K562 (cell line): ENCODE data around the gene RHBDD1. TPM values are rescaled to one million over a fixed set of nuclear protein-coding genes. Genes with fewer than 3 reads are reported as not detected.

Source experiments
- ATAC-seq: fragments of 200-7000 bp; cut with Tn5 transposase; 3 replicates; pipeline ENCODE4 v1.9.1; 2020; ENCODE audit warnings: moderate library complexity
- BruUV-seq: library from RNA; stranded (reverse); fragments of 400-500 nt; replicated peaks from 2 replicates; lab custom pipeline; 2021; lab: Mats Ljungman, UMichigan
- CTCF ChIA-PET: fragments of 300-600 bp; formaldehyde crosslinking; extraction: SDS; loops from one replicate; lab custom pipeline; 2021; ENCODE audit warnings: low intra/inter-chr PET ratio; lab: Yijun Ruan, JAX
- POLR2A ChIA-PET: fragments of 300-600, 350-650 bp; sonication (Branson Sonifier 250); formaldehyde crosslinking; extraction: SDS; loops from one replicate; lab custom pipeline; 2021; ENCODE audit warnings: antibody characterized with exemption, inconsistent platforms; lab: Yijun Ruan, JAX
- DNase-seq, 4 experiments: peaks; one replicate each; pipeline versions ENCODE4 v3.0.0 to v3.0.0-alpha.2; 2011 to 2018; ENCODE audit warnings: low spot score in 3 of 4, mixed read lengths in 3 of 4; ENCODE audit errors: extremely low read depth in 1 of 4
- FAIRE-seq: peaks from 2 replicates; lab custom pipeline; 2011; peaks lifted over from hg19 to GRCh38; lab: Jason Lieb, UNC
- H2AFZ ChIP-seq: 2 replicates; pipeline ENCODE4 v1.6.0; 2011; ENCODE audit warnings: low read depth, low read length, control low read depth, inconsistent platforms
- H3K27ac ChIP-seq: fragments of 200-600 bp; 3 replicates; pipeline ENCODE4 v1.8.0; 2011; ENCODE audit warnings: low read depth, mild to moderate bottlenecking, control low read depth, inconsistent platforms, low read length, moderate library complexity, mixed read lengths; ENCODE audit errors: extremely low read depth
- H3K27me3 ChIP-seq, 2 experiments: fragments of 300-600 bp in 1 of 2; 2 replicates in 1 of 2; 3 replicates in 1 of 2; pipeline versions ENCODE4 v1.6.0 to v1.8.0; 2011; ENCODE audit warnings: inconsistent platforms in 2 of 2, low read length in 2 of 2, mild to moderate bottlenecking in 1 of 2, mixed read lengths in 1 of 2, moderate library complexity in 1 of 2; ENCODE audit not compliant: control insufficient read depth in 2 of 2, insufficient read depth in 2 of 2
- H3K36me3 ChIP-seq: fragments of 300-600 bp; 3 replicates; pipeline ENCODE4 v1.8.0; 2011; ENCODE audit warnings: mild to moderate bottlenecking, low read length, inconsistent platforms; ENCODE audit not compliant: control insufficient read depth, insufficient read depth
- H3K4me1 ChIP-seq, 2 experiments: fragments of 200-600 bp in 1 of 2; replicated peaks in 1 of 2; 2 replicates in 1 of 2; 3 replicates in 1 of 2; pipeline versions ENCODE4 v1.5.1 to v1.8.0; 2011; ENCODE audit warnings: inconsistent platforms in 2 of 2, low read length in 2 of 2, mild to moderate bottlenecking in 1 of 2, mixed read lengths in 1 of 2, moderate library complexity in 1 of 2; ENCODE audit not compliant: control insufficient read depth in 2 of 2, insufficient read depth in 2 of 2
- H3K4me2 ChIP-seq: 2 replicates; pipeline ENCODE4 v1.6.1; 2011; ENCODE audit warnings: low read length, control low read depth, inconsistent platforms, mixed read lengths; ENCODE audit not compliant: insufficient read depth
- H3K4me3 ChIP-seq: fragments of 200-600 bp; sonication (generic), shearing (Covaris generic); 2 replicates; pipeline ENCODE4 v1.5.1; 2016; ENCODE audit warnings: control low read depth, inconsistent platforms
- H3K79me2 ChIP-seq: fragments of 200-600 bp; 3 replicates; pipeline ENCODE4 v1.8.0; 2011; ENCODE audit warnings: low read length, inconsistent platforms; ENCODE audit not compliant: control insufficient read depth, insufficient read depth
- H3K9ac ChIP-seq, 2 experiments: 2 replicates each; pipeline versions ENCODE4 v1.6.0 to v1.6.1; 2011; ENCODE audit warnings: low read depth in 2 of 2, low read length in 2 of 2, control low read depth in 1 of 2, inconsistent platforms in 1 of 2, mild to moderate bottlenecking in 1 of 2, mixed read lengths in 1 of 2; ENCODE audit not compliant: insufficient read depth in 1 of 2
- H3K9me1 ChIP-seq: one replicate; pipeline ENCODE4 v1.6.0; 2011; ENCODE audit warnings: inconsistent platforms, mild to moderate bottlenecking, low read length, moderate library complexity; ENCODE audit not compliant: control insufficient read depth, insufficient read depth
- H3K9me3 ChIP-seq: replicated peaks from 2 replicates; pipeline ENCODE4 v1.5.1; 2011; ENCODE audit warnings: low read depth, low read length, inconsistent platforms; ENCODE audit not compliant: control insufficient read depth, insufficient read depth
- H4K20me1 ChIP-seq: replicated peaks from 2 replicates; pipeline ENCODE4 v1.6.1; 2011; ENCODE audit warnings: low read length, inconsistent platforms, mixed read lengths; ENCODE audit not compliant: control insufficient read depth, insufficient read depth
- CBFA2T3 ChIP-seq: fragments of 450-650 bp; IDR thresholded peaks from 2 replicates; pipeline ENCODE4 v1.6.1; 2017
- GATA2 ChIP-seq: sonication (generic); formaldehyde crosslinking; IDR thresholded peaks from 2 replicates; pipeline ENCODE4 v1.4.0; 2020; ENCODE audit warnings: mild to moderate bottlenecking, missing genetic modification reagents
- KDM1A ChIP-seq, 2 experiments: fragments of 450-650 bp; IDR thresholded peaks; 2 replicates each; pipeline ENCODE4 v1.6.1; 2016; ENCODE audit warnings: mild to moderate bottlenecking in 2 of 2
- MCM5 ChIP-seq: fragments of 450-650 bp; IDR thresholded peaks from 2 replicates; pipeline ENCODE4 v1.6.1; 2016; ENCODE audit warnings: low read depth
- MYBL2 ChIP-seq, 2 experiments: fragments of 450-650 bp in 1 of 2; sonication (generic) in 1 of 2; formaldehyde crosslinking in 1 of 2; IDR thresholded peaks; 2 replicates each; pipeline versions ENCODE4 v1.6.1 to v1.8.1; 2017 to 2022; ENCODE audit warnings: borderline replicate concordance in 1 of 2, inconsistent platforms in 1 of 2, low read depth in 1 of 2, mild to moderate bottlenecking in 1 of 2, missing genetic modification reagents in 1 of 2, moderate library complexity in 1 of 2
- RFX1 ChIP-seq: fragments of 450-650 bp; IDR thresholded peaks from 2 replicates; pipeline ENCODE4 v1.6.1; 2016; ENCODE audit warnings: mild to moderate bottlenecking, moderate library complexity
- SAFB2 ChIP-seq: fragments of 200-400 bp; formaldehyde crosslinking; IDR thresholded peaks from 2 replicates; pipeline ENCODE4 v1.6.1; 2018; ENCODE audit warnings: borderline replicate concordance, low read length, low read depth, moderate library complexity; ENCODE audit not compliant: severe bottlenecking
- THAP12 ChIP-seq: fragments of 250-450 bp; sonication (Bioruptor Pico); IDR thresholded peaks from 2 replicates; pipeline ENCODE4 v1.9.0; 2021; ENCODE audit warnings: mild to moderate bottlenecking, inconsistent platforms
- ZNF184 ChIP-seq: sonication (generic); formaldehyde crosslinking; IDR thresholded peaks from 2 replicates; pipeline ENCODE4 v1.5.0; 2020; ENCODE audit warnings: missing genetic modification reagents
- ZNF253 ChIP-seq: fragments of 250-450 bp; sonication (Bioruptor Pico); conservative IDR thresholded peaks from 2 replicates; pipeline ENCODE4 v1.6.1; 2021; ENCODE audit warnings: mild to moderate bottlenecking
- ZNF449 ChIP-seq: fragments of 250-450 bp; sonication (Bioruptor Pico); IDR thresholded peaks from 2 replicates; pipeline ENCODE4 v1.8.0; 2022; ENCODE audit warnings: moderate library complexity, mild to moderate bottlenecking, inconsistent platforms
- ZNF507 ChIP-seq: conservative IDR thresholded peaks from 2 replicates; pipeline ENCODE4 v1.6.1; 2017; ENCODE audit warnings: missing genetic modification characterization, missing compliant biosample characterization
- ZNF76 ChIP-seq: fragments of 250-450 bp; sonication (Bioruptor Pico); IDR thresholded peaks from 2 replicates; pipeline ENCODE4 v1.4.0; 2020; ENCODE audit warnings: mild to moderate bottlenecking, moderate library complexity, borderline replicate concordance
- WGBS: fragments of 100-300 bp; shearing (Covaris generic); methylation state at CpG from one replicate; pipeline ENCODE4 v1.1.6; 2016; ENCODE audit warnings: low coverage, mixed read lengths; ENCODE audit not compliant: insufficient coverage; ENCODE audit errors: missing lambda C conversion rate; 5-methylcytosine and 5-hydroxymethylcytosine counted together
- in situ Hi-C: fragments of 300-500 bp; cut with MboI; formaldehyde crosslinking; loops from 4 replicates; pipeline ENCODE4 v1.15.0; 2018; ENCODE audit warnings: inconsistent platforms, mixed read lengths
- intact Hi-C: fragments of 100-400 bp; cut with micrococcal nuclease; formaldehyde crosslinking; loops from 2 replicates; pipeline ENCODE4 v1.14.2; 2022
- polyA plus RNA-seq, 8 experiments: library from polyadenylated mRNA; depleted of rRNA in 4 of 8; stranded (reverse) in 5 of 8; unstranded in 3 of 8; fragments of >200 nt; fragmentation: Nextera tagmentation in 2 of 8; fragmentation: Illumina TruSeq in 1 of 8; extraction: Ambion mirVana in 2 of 8; extraction: Trizol in 1 of 8; gene quantifications; 2 replicates each; pipeline versions ENCODE4 v1.2.1 to v1.2.3, GENCODE V29; 2011 to 2014; ENCODE audit warnings: inconsistent platforms in 1 of 8, missing spikeins in 1 of 8
- total RNA-seq, 7 experiments: library from RNA; depleted of rRNA in 6 of 7; stranded (reverse); fragments of >200 nt in 6 of 7; fragmentation: Illumina TruSeq in 2 of 7; extraction: Trizol in 2 of 7; gene quantifications; 2 replicates each; pipeline versions ENCODE4 v1.2.1 to v1.2.3, GENCODE V29; 2011 to 2021; ENCODE audit warnings: low replicate concordance in 1 of 7
- TF ChIP-seq, protein P1 (sequence below): sonication (generic); IDR thresholded peaks from 2 replicates; pipeline ENCODE4 v1.6.1; 2016

Gene RHBDD1
- total and polyA plus RNA-seq, 9 of the 15 experiments (the other 6 are each of a cell fraction or from before 2014, with no cell fraction given): 4.8 to 34.8 (median 15.6) TPM

- Histone ChIP-seq H2AFZ (no peak overlapping the region), H3K9me3 (no peaks in the 10 kb centered on the region), H3K79me2 (no peaks in the 10 kb centered on the region), H3K27ac (no peak overlapping the region), H3K27me3 (no peaks in the 10 kb centered on the region), H3K4me3 (no peak overlapping the region), H4K20me1 (no peaks in the 10 kb centered on the region), H3K4me1 (no peaks in the 10 kb centered on the region), H3K9ac (no peak overlapping the region), H3K9me1 (no peaks in the 10 kb centered on the region), H3K4me2 (no peak overlapping the region), H3K36me3 (peaks cover 10% of the 10 kb centered on the region; the same call in 1 of the 3 replicates)
- in situ Hi-C loops: no loop called here
- no peak for DNase-seq
- ATAC-seq: no peak
- no peak for FAIRE-seq
- no TSS peak for BruUV-seq
- 80% methylated on average over 3 of the region's 3 CpGs for WGBS
- intact Hi-C loops: no loop called here
- POLR2A ChIA-PET: no interaction called here
- CTCF ChIA-PET: no interaction called here
- no peak for TF ChIP-seq GATA2 (CRISPR knock-in tag)
- TF ChIP-seq MCM5: no peak
- TF ChIP-seq ZNF449 (CRISPR knock-in tag): no peak
- no peak for TF ChIP-seq MYBL2 (IDR thresholded peaks at IDR 0.05; ENCODE audit: low read depth)
- TF ChIP-seq MYBL2 (CRISPR knock-in tag; IDR thresholded peaks at IDR 0.05; ENCODE audit: borderline replicate concordance): no peak
- TF ChIP-seq RFX1: no peak
- TF ChIP-seq, protein P1, sequence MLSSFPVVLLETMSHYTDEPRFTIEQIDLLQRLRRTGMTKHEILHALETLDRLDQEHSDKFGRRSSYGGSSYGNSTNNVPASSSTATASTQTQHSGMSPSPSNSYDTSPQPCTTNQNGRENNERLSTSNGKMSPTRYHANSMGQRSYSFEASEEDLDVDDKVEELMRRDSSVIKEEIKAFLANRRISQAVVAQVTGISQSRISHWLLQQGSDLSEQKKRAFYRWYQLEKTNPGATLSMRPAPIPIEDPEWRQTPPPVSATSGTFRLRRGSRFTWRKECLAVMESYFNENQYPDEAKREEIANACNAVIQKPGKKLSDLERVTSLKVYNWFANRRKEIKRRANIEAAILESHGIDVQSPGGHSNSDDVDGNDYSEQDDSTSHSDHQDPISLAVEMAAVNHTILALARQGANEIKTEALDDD: no peak
- TF ChIP-seq ZNF184 (CRISPR knock-in tag): no peak
- TF ChIP-seq SAFB2: no peak
- TF ChIP-seq ZNF253: no peak
- TF ChIP-seq KDM1A (IDR thresholded peaks at IDR 0.05): no peak
- no peak for TF ChIP-seq ZNF507
- no peak for TF ChIP-seq CBFA2T3
- TF ChIP-seq ZNF76 (CRISPR knock-in tag): no peak
- no peak for TF ChIP-seq THAP12 (CRISPR knock-in tag)
These were observed 73.3 kb downstream of the RHBDD1 start for GRCh38 chr2:226909126-226909525.
